ENCODE results near the gene ABHD17A. TPM values are rescaled to one million over a fixed set of nuclear protein-coding genes. Genes with fewer than 3 reads are reported as not detected.
A peak's percentile ranks its signal among the peaks of the same experiment; 100 is the strongest.

Gene ABHD17A
- polyA plus RNA-seq, 3 donors from 2014 or later: 652 to 783 (median 741) TPM

GRCh38 chr19:1918975-1919374 lies 33.7 kb upstream of the ABHD17A start:
- no peak for DNase-seq
- H3K27ac Mint-ChIP-seq: no peak overlapping the region
- no peaks in the 10 kb centered on the region for H3K9me3 Mint-ChIP-seq
- no peak overlapping the region for H3K4me3 Mint-ChIP-seq
- H3K4me1 Mint-ChIP-seq: peaks cover 0 to 6% of the 10 kb centered on the region in 2 donors
- peaks cover 0 to 2% (median 0%) of the 10 kb centered on the region in 3 donors for H3K36me3 Mint-ChIP-seq
- peaks cover 0 to 3% (median 2%) of the 10 kb centered on the region in 3 donors for H3K27me3 Mint-ChIP-seq (ENCODE audit: low read depth in 3 of 3)

DNA sequence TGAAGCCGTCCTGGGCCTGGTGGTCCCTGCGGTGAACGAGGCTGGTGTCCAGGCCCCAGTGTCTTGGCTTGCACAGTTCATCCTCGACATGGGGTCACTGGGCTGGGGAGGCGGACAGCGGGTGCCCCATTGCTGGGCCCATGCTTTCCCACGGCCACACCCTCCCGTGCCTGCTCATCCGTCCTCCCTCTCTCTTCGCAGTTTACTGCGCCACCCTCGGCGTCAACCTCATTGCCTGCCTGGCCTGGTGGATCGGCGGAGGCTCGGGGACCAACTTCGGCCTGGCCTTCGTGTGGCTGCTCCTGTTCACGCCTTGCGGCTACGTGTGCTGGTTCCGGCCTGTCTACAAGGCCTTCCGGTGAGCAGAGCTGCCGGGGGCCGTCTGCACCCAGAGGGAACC lies 32.6 kb upstream of the ABHD17A start:
- Mint-ChIP-seq H3K4me1 (peaks cover 0 to 13% of the 10 kb centered on the region in 2 donors), H3K27ac (no peak overlapping the region), H3K4me3 (no peak overlapping the region), H3K36me3 (peaks cover 0 to 2% (median 0%) of the 10 kb centered on the region in 3 donors), H3K9me3 (no peaks in the 10 kb centered on the region), H3K27me3 (ENCODE audit: low read depth in 3 of 3) (peaks cover 0 to 3% (median 2%) of the 10 kb centered on the region in 3 donors)
- DNase-seq: no peak

DNA sequence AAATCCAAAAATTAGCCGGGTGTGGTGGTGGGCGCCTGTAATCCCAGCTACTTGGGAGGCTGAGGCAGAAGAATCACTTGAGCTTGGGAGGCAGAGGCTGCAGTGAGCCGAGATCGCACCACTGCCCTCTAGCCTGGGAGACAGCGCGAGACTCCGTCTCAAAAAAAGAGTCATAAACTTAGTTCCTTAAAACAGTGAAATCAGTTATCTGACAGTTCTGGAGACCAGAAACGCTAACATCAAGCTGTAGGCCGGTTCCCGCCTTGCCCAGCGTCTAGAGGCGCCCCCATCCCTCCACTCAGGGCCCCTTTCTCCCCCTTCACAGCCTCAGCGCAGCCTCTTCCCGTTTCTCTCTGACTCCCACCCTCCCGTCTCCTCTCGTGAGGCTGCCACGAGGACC lies 31.9 kb upstream of the ABHD17A start:
- H3K4me3 Mint-ChIP-seq: no peak overlapping the region
- H3K4me1 Mint-ChIP-seq: peaks cover 0 to 13% of the 10 kb centered on the region in 2 donors
- peaks cover 0 to 3% (median 2%) of the 10 kb centered on the region in 3 donors for H3K27me3 Mint-ChIP-seq (ENCODE audit: low read depth in 3 of 3)
- DNase-seq: no peak
- H3K9me3 Mint-ChIP-seq: no peaks in the 10 kb centered on the region
- peaks cover 0 to 2% (median 0%) of the 10 kb centered on the region in 3 donors for H3K36me3 Mint-ChIP-seq
- peak overlapping the region in 1 of 6 donors; percentile 46 for H3K27ac Mint-ChIP-seq

- Mint-ChIP-seq H3K36me3 (peaks cover 0 to 4% (median 0%) of the 10 kb centered on the region in 3 donors), H3K4me1 (peaks cover 7 to 26% of the 10 kb centered on the region in 2 donors), H3K9me3 (no peaks in the 10 kb centered on the region), H3K27ac (peak overlapping the region in 1 of 6 donors; percentile 67), H3K4me3 (no peak overlapping the region), H3K27me3 (ENCODE audit: low read depth in 3 of 3) (peaks cover 0 to 8% (median 3%) of the 10 kb centered on the region in 3 donors)
- no peak for DNase-seq
Measured at GRCh38 chr19:1914826-1915341, 29.6 kb upstream of the ABHD17A start.

GRCh38 chr19:1913781-1914577 lies 28.7 kb upstream of the ABHD17A start:
- no peak overlapping the region for H3K4me3 Mint-ChIP-seq
- H3K9me3 Mint-ChIP-seq: no peaks in the 10 kb centered on the region
- peaks cover 2 to 10% (median 5%) of the 10 kb centered on the region in 3 donors for H3K27me3 Mint-ChIP-seq (ENCODE audit: low read depth in 3 of 3)
- no peak for DNase-seq
- peaks cover 16 to 35% of the 10 kb centered on the region in 2 donors for H3K4me1 Mint-ChIP-seq
- H3K27ac Mint-ChIP-seq: no peak overlapping the region
- H3K36me3 Mint-ChIP-seq: peaks cover 0 to 4% (median 0%) of the 10 kb centered on the region in 3 donors

GRCh38 chr19:1912760-1913505 lies 27.6 kb upstream of the ABHD17A start:
- peaks cover 0 to 4% (median 0%) of the 10 kb centered on the region in 3 donors for H3K36me3 Mint-ChIP-seq
- no peaks in the 10 kb centered on the region for H3K9me3 Mint-ChIP-seq
- H3K4me3 Mint-ChIP-seq: no peak overlapping the region
- H3K27me3 Mint-ChIP-seq (ENCODE audit: low read depth in 3 of 3): peaks cover 3 to 12% (median 7%) of the 10 kb centered on the region in 3 donors
- H3K27ac Mint-ChIP-seq: no peak overlapping the region
- peaks cover 23 to 41% of the 10 kb centered on the region in 2 donors for H3K4me1 Mint-ChIP-seq
- DNase-seq: no peak

- H3K36me3 Mint-ChIP-seq: peaks cover 0 to 4% (median 0%) of the 10 kb centered on the region in 3 donors
- H3K4me1 Mint-ChIP-seq: peaks cover 23 to 45% of the 10 kb centered on the region in 2 donors
- H3K9me3 Mint-ChIP-seq: no peaks in the 10 kb centered on the region
- peak overlapping the region in 1 of 6 donors; percentile 34 for H3K27ac Mint-ChIP-seq
- H3K27me3 Mint-ChIP-seq (ENCODE audit: low read depth in 3 of 3): peaks cover 3 to 12% (median 7%) of the 10 kb centered on the region in 3 donors
- DNase-seq: no peak
- no peak overlapping the region for H3K4me3 Mint-ChIP-seq
Measured at GRCh38 chr19:1911995-1912394, 26.7 kb upstream of the ABHD17A start.

- H3K4me1 Mint-ChIP-seq: peaks cover 23 to 46% of the 10 kb centered on the region in 2 donors
- DNase-seq: no peak
- peaks cover 3 to 15% (median 4%) of the 10 kb centered on the region in 3 donors for H3K27me3 Mint-ChIP-seq (ENCODE audit: low read depth in 3 of 3)
- H3K27ac Mint-ChIP-seq: peak overlapping the region in 5 of 6 donors; percentile 34 to 94 (median 45)
- H3K9me3 Mint-ChIP-seq: no peaks in the 10 kb centered on the region
- peak overlapping the region in 3 of 5 donors; percentile 13 to 77 (median 17) for H3K4me3 Mint-ChIP-seq
- peaks cover 0 to 4% (median 0%) of the 10 kb centered on the region in 3 donors for H3K36me3 Mint-ChIP-seq
Measured at GRCh38 chr19:1911098-1911497, 25.8 kb upstream of the ABHD17A start.

DNA sequence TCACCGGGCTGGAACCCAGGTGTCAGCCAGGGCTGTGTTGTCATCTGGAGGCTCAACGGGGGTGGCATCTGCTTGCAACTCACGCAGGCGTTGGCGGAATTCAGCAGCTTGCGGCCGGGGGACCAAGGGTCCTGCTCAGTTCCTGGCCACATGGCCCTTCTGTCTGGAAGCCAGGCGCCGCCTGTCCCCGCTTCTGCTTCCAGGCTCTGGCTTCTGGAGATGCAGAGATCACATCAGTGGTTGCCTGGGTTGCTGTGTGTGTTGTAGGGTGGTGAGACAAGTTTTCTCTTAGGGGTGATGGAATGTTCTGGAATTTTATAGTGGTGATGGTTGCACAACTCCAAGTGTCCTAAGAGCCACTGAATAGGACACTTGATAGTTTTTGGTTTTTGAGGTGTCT lies 24.9 kb upstream of the ABHD17A start:
- Mint-ChIP-seq H3K36me3 (peaks cover 0 to 4% (median 0%) of the 10 kb centered on the region in 3 donors), H3K27me3 (ENCODE audit: low read depth in 3 of 3) (peaks cover 6 to 15% (median 7%) of the 10 kb centered on the region in 3 donors), H3K4me3 (peak overlapping the region; percentile 4 to 80 (median 78)), H3K9me3 (no peaks in the 10 kb centered on the region), H3K27ac (peak overlapping the region; percentile 65 to 94 (median 86)), H3K4me1 (peaks cover 30 to 46% of the 10 kb centered on the region in 2 donors)
- DNase-seq: no peak

DNA sequence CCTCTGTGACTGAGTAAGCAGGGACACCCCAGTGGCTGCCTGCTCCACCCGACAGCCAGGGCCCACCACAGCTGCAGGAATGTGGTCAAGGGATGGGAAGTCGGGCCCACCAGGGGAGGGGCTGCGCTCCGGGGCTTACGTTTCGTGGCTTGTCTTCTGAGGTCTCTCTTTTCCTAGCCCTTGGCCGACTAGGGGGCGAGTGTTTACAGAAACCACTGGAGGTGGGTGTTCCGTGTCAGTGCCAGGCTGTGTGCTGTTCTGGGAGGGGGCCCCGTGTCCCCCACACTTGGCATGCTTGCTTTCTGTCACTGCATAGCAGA lies 24.4 kb upstream of the ABHD17A start:
- peaks cover 30 to 48% of the 10 kb centered on the region in 2 donors for H3K4me1 Mint-ChIP-seq
- peak overlapping the region; percentile 10 to 94 (median 86) for H3K27ac Mint-ChIP-seq
- peak overlapping the region; percentile 71 to 80 (median 78) for H3K4me3 Mint-ChIP-seq
- H3K27me3 Mint-ChIP-seq (ENCODE audit: low read depth in 3 of 3): peaks cover 6 to 15% (median 7%) of the 10 kb centered on the region in 3 donors
- H3K36me3 Mint-ChIP-seq: peaks cover 0 to 4% (median 0%) of the 10 kb centered on the region in 3 donors
- no peaks in the 10 kb centered on the region for H3K9me3 Mint-ChIP-seq
- DNase-seq: peak in 1 of 3 donors; percentile 28

DNA sequence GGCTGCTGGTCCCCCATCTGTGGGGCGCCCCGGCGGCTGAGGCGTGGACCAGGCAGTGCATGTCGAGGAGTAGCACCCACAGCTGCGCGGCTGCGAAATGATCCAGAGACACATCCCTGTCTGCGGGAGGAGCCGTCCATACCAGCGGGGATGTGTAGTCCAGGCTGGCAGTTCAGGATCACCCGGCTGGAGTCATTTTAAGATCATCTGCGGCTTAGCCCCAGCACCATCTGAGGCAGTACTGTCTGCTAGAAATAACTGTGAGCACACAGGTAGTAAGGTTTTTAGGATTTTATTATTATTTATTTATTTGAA lies 23.0 kb upstream of the ABHD17A start:
- no peak for DNase-seq
- H3K27ac Mint-ChIP-seq: peak overlapping the region in 1 of 6 donors; percentile 94
- H3K4me3 Mint-ChIP-seq: no peak overlapping the region
- peaks cover 0 to 4% (median 0%) of the 10 kb centered on the region in 3 donors for H3K36me3 Mint-ChIP-seq
- peaks cover 35 to 53% of the 10 kb centered on the region in 2 donors for H3K4me1 Mint-ChIP-seq
- no peaks in the 10 kb centered on the region for H3K9me3 Mint-ChIP-seq
- H3K27me3 Mint-ChIP-seq (ENCODE audit: low read depth in 3 of 3): peaks cover 6 to 15% (median 7%) of the 10 kb centered on the region in 3 donors

GRCh38 chr19:1907563-1908363 lies 22.5 kb upstream of the ABHD17A start:
- H3K27me3 Mint-ChIP-seq (ENCODE audit: low read depth in 3 of 3): peaks cover 6 to 17% (median 7%) of the 10 kb centered on the region in 3 donors
- no peaks in the 10 kb centered on the region for H3K9me3 Mint-ChIP-seq
- no peak for DNase-seq
- peaks cover 0 to 4% (median 0%) of the 10 kb centered on the region in 3 donors for H3K36me3 Mint-ChIP-seq
- peaks cover 35 to 50% of the 10 kb centered on the region in 2 donors for H3K4me1 Mint-ChIP-seq
- H3K4me3 Mint-ChIP-seq: no peak overlapping the region
- peak overlapping the region in 1 of 6 donors; percentile 94 for H3K27ac Mint-ChIP-seq

GRCh38 chr19:1906985-1907562 lies 21.8 kb upstream of the ABHD17A start:
- Mint-ChIP-seq H3K27ac (peak overlapping the region in 1 of 6 donors; percentile 64), H3K4me1 (peaks cover 35 to 50% of the 10 kb centered on the region in 2 donors), H3K36me3 (peaks cover 0 to 4% (median 0%) of the 10 kb centered on the region in 3 donors), H3K4me3 (peak overlapping the region in 4 of 5 donors; percentile 33 to 55 (median 52)), H3K27me3 (ENCODE audit: low read depth in 3 of 3) (peaks cover 6 to 17% (median 7%) of the 10 kb centered on the region in 3 donors), H3K9me3 (no peaks in the 10 kb centered on the region)
- no peak for DNase-seq
